ENCODE data around the gene IL17B. TPM values are rescaled to one million over a fixed set of nuclear protein-coding genes. Genes with fewer than 3 reads are reported as not detected.

The IL17B gene
- total and polyA plus RNA-seq, 2 donors (not counting 3 experiments of a cell fraction or from before 2014, with no cell fraction given), result not detected

GRCh38 chr5:149363358-149363757 is 15.7 kb downstream of the IL17B start:
- no peak for FAIRE-seq
- H3K9me1 ChIP-seq (replicated peaks; ENCODE audit: control insufficient read depth, extremely low read depth, insufficient read depth, low read length), result no peaks in the 10 kb centered on the region
- H3K4me2 ChIP-seq (ENCODE audit: insufficient read depth, low read length), result no peak overlapping the region
- no peak overlapping the region for H3K4me3 ChIP-seq (replicated peaks in 1 of 3; ENCODE audit: insufficient read depth in 1 of 3, low read depth in 1 of 3, low read length in 3 of 3)
- H3K9me3 ChIP-seq (replicated peaks; ENCODE audit: control insufficient read depth, insufficient read depth, low read length), result no peaks in the 10 kb centered on the region
- no peaks in the 10 kb centered on the region for H3K36me3 ChIP-seq (ENCODE audit: control insufficient read depth in 2 of 2, extremely low read depth in 1 of 2, insufficient read depth in 2 of 2, low read length in 2 of 2)
- no peaks in the 10 kb centered on the region for H3K79me2 ChIP-seq (ENCODE audit: control insufficient read depth, insufficient read depth, low read length)
- no peaks in the 10 kb centered on the region for H3K4me1 ChIP-seq (ENCODE audit: control insufficient read depth, extremely low read depth, insufficient read depth, low read length)
- DNase-seq (ENCODE audit: low read depth, low spot score), result no peak
- no peak overlapping the region for H3K27ac ChIP-seq (ENCODE audit: insufficient read depth, low read depth, low read length)
- CTCF ChIA-PET, result interaction anchor here (1.2 to 1.5 kb wide), 3 partner anchors 9 to 98 kb away, joined by 4 to 9 read pairs (median 5); no protein-coding TSS in a partner anchor
- H3K9ac ChIP-seq (replicated peaks; ENCODE audit: extremely low read depth, insufficient read depth, low read length), result no peak overlapping the region
- POLR2A ChIA-PET, result interaction anchor here (0.6 kb wide), 1 partner anchor 17 kb away, joined by 5 read pairs; no protein-coding TSS in a partner anchor
- dilution Hi-C loops (cut with MboI; ENCODE audit: extremely low pct_ligation_motif_present, low sequenced_read_pairs), result no loop called here
- no peak for TF ChIP-seq EZH2 (IDR thresholded peaks at IDR 0.05; ENCODE audit: borderline replicate concordance, low read depth, low read length, severe bottlenecking)
- H3K27me3 ChIP-seq (ENCODE audit: control insufficient read depth in 2 of 2, insufficient read depth in 2 of 2, low read length in 2 of 2), result no peaks in the 10 kb centered on the region
- BruUV-seq (replicated peaks), result no TSS peak
- H4K20me1 ChIP-seq (replicated peaks; ENCODE audit: control insufficient read depth, extremely low read depth, insufficient read depth, low read length), result no peaks in the 10 kb centered on the region
- no peak overlapping the region for H2AFZ ChIP-seq (ENCODE audit: low read depth, low read length)
- intact Hi-C loops (cut with micrococcal nuclease), result no loop called here

GRCh38 chr5:149362541-149362940 is 16.6 kb downstream of the IL17B start:
- no peaks in the 10 kb centered on the region for H4K20me1 ChIP-seq (replicated peaks; ENCODE audit: control insufficient read depth, extremely low read depth, insufficient read depth, low read length)
- H3K9me1 ChIP-seq (replicated peaks; ENCODE audit: control insufficient read depth, extremely low read depth, insufficient read depth, low read length), result no peaks in the 10 kb centered on the region
- H3K27ac ChIP-seq (ENCODE audit: insufficient read depth, low read depth, low read length), result no peak overlapping the region
- no peaks in the 10 kb centered on the region for H3K79me2 ChIP-seq (ENCODE audit: control insufficient read depth, insufficient read depth, low read length)
- no TSS peak for BruUV-seq (replicated peaks)
- TF ChIP-seq POLR2AphosphoS5 (IDR thresholded peaks at IDR 0.05; ENCODE audit: insufficient read depth, low read depth, low read length), result no peak
- no peak for TF ChIP-seq CTCF (IDR thresholded peaks at IDR 0.05; ENCODE audit: extremely low read depth in 1 of 2, insufficient read depth in 1 of 2, low read depth in 1 of 2, low read length in 2 of 2)
- TF ChIP-seq POLR2A (IDR thresholded peaks at IDR 0.05; ENCODE audit: low read depth, low read length), result no peak
- POLR2A ChIA-PET, result no interaction called here
- DNase-seq (ENCODE audit: low read depth, low spot score) (no peak), FAIRE-seq (no peak)
- dilution Hi-C loops (cut with MboI; ENCODE audit: extremely low pct_ligation_motif_present, low sequenced_read_pairs) (no loop called here), intact Hi-C loops (cut with micrococcal nuclease) (no loop called here)
- no peaks in the 10 kb centered on the region for H3K27me3 ChIP-seq (ENCODE audit: control insufficient read depth in 2 of 2, insufficient read depth in 2 of 2, low read length in 2 of 2)
- no peaks in the 10 kb centered on the region for H3K36me3 ChIP-seq (ENCODE audit: control insufficient read depth in 2 of 2, extremely low read depth in 1 of 2, insufficient read depth in 2 of 2, low read length in 2 of 2)
- no peak overlapping the region for H2AFZ ChIP-seq (ENCODE audit: low read depth, low read length)
- no peak overlapping the region for H3K4me2 ChIP-seq (ENCODE audit: insufficient read depth, low read length)
- H3K9ac ChIP-seq (replicated peaks; ENCODE audit: extremely low read depth, insufficient read depth, low read length), result no peak overlapping the region
- CTCF ChIA-PET, result interaction anchor here (1.5 kb wide), 1 partner anchor 9 kb away, joined by 9 read pairs; no protein-coding TSS in a partner anchor
- peaks cover under 1% of the 10 kb centered on the region for H3K4me1 ChIP-seq (ENCODE audit: control insufficient read depth, extremely low read depth, insufficient read depth, low read length)
- H3K4me3 ChIP-seq (replicated peaks in 1 of 3; ENCODE audit: insufficient read depth in 1 of 3, low read depth in 1 of 3, low read length in 3 of 3), result no peak overlapping the region
- H3K9me3 ChIP-seq (replicated peaks; ENCODE audit: control insufficient read depth, insufficient read depth, low read length), result no peaks in the 10 kb centered on the region

Measured in endothelial cell of umbilical vein (primary cell).